OCI-LY1 (cell line): Measurements from ENCODE around the gene CNTN1.

ENCODE experiments used
- EZH2 ChIP-seq: fragments of 200-600 bp; sonication (generic), shearing (Covaris generic); IDR thresholded peaks from 2 replicates; pipeline ENCODE4 v1.8.0; 2017; ENCODE audit warnings: borderline replicate concordance, mixed run types, mild to moderate bottlenecking, antibody characterized with exemption, low read length, moderate library complexity, mixed read lengths
- TF ChIP-seq, protein P1 (sequence below): fragments of 200-600 bp; sonication (generic), shearing (Covaris generic); IDR thresholded peaks from 2 replicates; pipeline ENCODE4 v1.5.1; 2017; ENCODE audit warnings: mild to moderate bottlenecking, antibody characterized with exemption, low read length, moderate library complexity, mixed read lengths

DNA sequence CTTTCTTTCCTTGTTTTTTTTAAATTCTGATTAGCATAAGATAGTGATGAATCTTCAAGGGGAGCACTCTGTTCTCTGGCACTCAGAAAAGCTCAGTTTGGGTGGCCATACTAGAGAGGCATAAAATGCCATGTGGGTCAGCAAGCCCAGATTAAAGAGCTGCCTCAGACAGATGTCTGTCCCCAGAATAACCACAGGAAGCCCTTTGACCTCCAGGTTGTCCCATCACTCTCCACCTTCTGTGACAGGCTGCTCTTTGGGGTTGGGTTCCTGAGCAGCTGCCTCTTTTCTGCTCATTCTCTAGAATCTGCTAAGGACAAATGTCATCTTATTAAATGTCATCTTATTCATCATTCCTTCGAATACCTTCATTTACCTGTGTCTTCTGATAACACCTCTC, 399.9 kb downstream of the CNTN1 start:
- TF ChIP-seq, protein P1, sequence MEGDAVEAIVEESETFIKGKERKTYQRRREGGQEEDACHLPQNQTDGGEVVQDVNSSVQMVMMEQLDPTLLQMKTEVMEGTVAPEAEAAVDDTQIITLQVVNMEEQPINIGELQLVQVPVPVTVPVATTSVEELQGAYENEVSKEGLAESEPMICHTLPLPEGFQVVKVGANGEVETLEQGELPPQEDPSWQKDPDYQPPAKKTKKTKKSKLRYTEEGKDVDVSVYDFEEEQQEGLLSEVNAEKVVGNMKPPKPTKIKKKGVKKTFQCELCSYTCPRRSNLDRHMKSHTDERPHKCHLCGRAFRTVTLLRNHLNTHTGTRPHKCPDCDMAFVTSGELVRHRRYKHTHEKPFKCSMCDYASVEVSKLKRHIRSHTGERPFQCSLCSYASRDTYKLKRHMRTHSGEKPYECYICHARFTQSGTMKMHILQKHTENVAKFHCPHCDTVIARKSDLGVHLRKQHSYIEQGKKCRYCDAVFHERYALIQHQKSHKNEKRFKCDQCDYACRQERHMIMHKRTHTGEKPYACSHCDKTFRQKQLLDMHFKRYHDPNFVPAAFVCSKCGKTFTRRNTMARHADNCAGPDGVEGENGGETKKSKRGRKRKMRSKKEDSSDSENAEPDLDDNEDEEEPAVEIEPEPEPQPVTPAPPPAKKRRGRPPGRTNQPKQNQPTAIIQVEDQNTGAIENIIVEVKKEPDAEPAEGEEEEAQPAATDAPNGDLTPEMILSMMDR, result no peak
- no peak for TF ChIP-seq EZH2
